ENCODE measurements around the gene TCERG1L.
"Not testable (repeated sequence)": the region's sequence is repeated elsewhere in the genome, so short reads cannot be mapped to it uniquely, and the experiment has no call there.

TCERG1L gene
- 0 to 0.16 (median 0) reads per million in 18 experiments for total RNA-seq

- DNase-seq: no peak
Observed at GRCh38 chr10:131311661-131312477, at the start of gene TCERG1L. TCERG1L (minus strand) TSS chr10:131311721; CDS start chr10:131311635, 86 bp downstream.

- DNase-seq: no peak
Observed at GRCh38 chr10:131358741-131359442, 47.4 kb upstream of the TCERG1L start.

GRCh38 chr10:131356442-131356841 lies 44.9 kb upstream of the TCERG1L start:
- DNase-seq: no peak

GRCh38 chr10:131355881-131356280 lies 44.4 kb upstream of the TCERG1L start:
- no peak for DNase-seq

GRCh38 chr10:131355056-131355455 lies 43.5 kb upstream of the TCERG1L start:
- DNase-seq: no peak

- no peak for DNase-seq
Observed at GRCh38 chr10:131354380-131354779, 42.9 kb upstream of the TCERG1L start.

GRCh38 chr10:131352765-131353290 lies 41.3 kb upstream of the TCERG1L start:
- no peak for DNase-seq

GRCh38 chr10:131350660-131351059 lies 39.1 kb upstream of the TCERG1L start:
- DNase-seq: no peak

- no peak for DNase-seq
Observed at GRCh38 chr10:131350245-131350644, 38.7 kb upstream of the TCERG1L start.

- no peak for DNase-seq
Observed at GRCh38 chr10:131346456-131346855, 34.9 kb upstream of the TCERG1L start.

GRCh38 chr10:131345691-131346090 lies 34.2 kb upstream of the TCERG1L start:
- no peak for DNase-seq

GRCh38 chr10:131344747-131345146 lies 33.2 kb upstream of the TCERG1L start:
- no peak for DNase-seq

- DNase-seq: no peak
Observed at GRCh38 chr10:131337741-131338140, 26.2 kb upstream of the TCERG1L start.

- DNase-seq: no peak
Observed at GRCh38 chr10:131332821-131333220, 21.3 kb upstream of the TCERG1L start.

- no peak for DNase-seq
Observed at GRCh38 chr10:131323880-131324279, 12.4 kb upstream of the TCERG1L start.

- DNase-seq: no peak
Observed at GRCh38 chr10:131323025-131323424, 11.5 kb upstream of the TCERG1L start.

- not testable (repeated sequence) for DNase-seq
Observed at GRCh38 chr10:131322575-131322974, 11.1 kb upstream of the TCERG1L start.

GRCh38 chr10:131320860-131321604 lies 9.5 kb upstream of the TCERG1L start:
- DNase-seq: no peak

GRCh38 chr10:131318814-131319213 lies 7.3 kb upstream of the TCERG1L start:
- DNase-seq: no peak

- DNase-seq: no peak
Observed at GRCh38 chr10:131318291-131318690, 6.8 kb upstream of the TCERG1L start.

GRCh38 chr10:131316321-131317075 lies 5.0 kb upstream of the TCERG1L start:
- DNase-seq: no peak

GRCh38 chr10:131315344-131315743 lies 3.8 kb upstream of the TCERG1L start:
- no peak for DNase-seq
